Measurements from ENCODE around the gene MYO3B.

Gene MYO3B

GRCh38 chr2:170368370-170368769 lies 190.4 kb downstream of the MYO3B start:
- POLR2A ChIA-PET: no interaction called here
- H3K4me3 ChIP-seq (ENCODE audit: low read depth, low read length): no peak overlapping the region
- CTCF ChIA-PET: interaction anchor here (1.1 to 4.9 kb wide), 3 partner anchors 10 to 446 kb away, joined by 3 to 49 read pairs (median 9); partner anchors contain the start of gene GAD1

GRCh38 chr2:170369228-170369627 lies 191.3 kb downstream of the MYO3B start:
- DNase-seq (ENCODE audit: low read depth, low spot score): no peak
- POLR2A ChIA-PET: no interaction called here
- CTCF ChIA-PET: interaction anchor here (1.1 to 4.9 kb wide), 8 partner anchors 8 to 504 kb away, joined by 3 to 49 read pairs (median 8); partner anchors contain the start of gene GAD1
- no peak overlapping the region for H3K4me3 ChIP-seq (ENCODE audit: low read depth, low read length)
- no peak for TF ChIP-seq CTCF (IDR thresholded peaks at IDR 0.05; ENCODE audit: insufficient read depth, low read length, missing control alignments)

More at GRCh38 chr2:170368370-170368769, 190.4 kb downstream of the MYO3B start:
- TF ChIP-seq CTCF (IDR thresholded peaks at IDR 0.05; ENCODE audit: insufficient read depth, low read length, missing control alignments): no peak
- DNase-seq (ENCODE audit: low read depth, low spot score): no peak

- POLR2A ChIA-PET: no interaction called here
- H3K4me3 ChIP-seq (ENCODE audit: low read depth, low read length): no peak overlapping the region
- TF ChIP-seq CTCF (IDR thresholded peaks at IDR 0.05; ENCODE audit: insufficient read depth, low read length, missing control alignments): no peak
- DNase-seq (ENCODE audit: low read depth, low spot score): no peak
- CTCF ChIA-PET: interaction anchor here (0.7 to 4.9 kb wide), 13 partner anchors 8 to 505 kb away, joined by 3 to 49 read pairs (median 5); partner anchors contain the start of gene GAD1
These were observed 191.9 kb downstream of the MYO3B start for GRCh38 chr2:170369894-170370293.

- no peak for TF ChIP-seq CTCF (IDR thresholded peaks at IDR 0.05; ENCODE audit: insufficient read depth, low read length, missing control alignments)
- CTCF ChIA-PET: interaction anchor here (0.9 to 4.9 kb wide), 6 partner anchors 9 to 480 kb away, joined by 3 to 49 read pairs (median 8); partner anchors contain the start of gene GAD1
These were observed 193.5 kb downstream of the MYO3B start for GRCh38 chr2:170371231-170371998.

GRCh38 chr2:170375192-170375591 lies 197.2 kb downstream of the MYO3B start:
- no peak for DNase-seq (ENCODE audit: low read depth, low spot score)
- CTCF ChIA-PET: interaction anchor here (1.0 to 1.2 kb wide), 2 partner anchors 439 to 441 kb away, joined by 3 to 4 read pairs; no protein-coding TSS in a partner anchor
- POLR2A ChIA-PET: no interaction called here
- H3K4me3 ChIP-seq (ENCODE audit: low read depth, low read length): no peak overlapping the region
- TF ChIP-seq CTCF (IDR thresholded peaks at IDR 0.05; ENCODE audit: insufficient read depth, low read length, missing control alignments): no peak

More at GRCh38 chr2:170371231-170371998, 193.5 kb downstream of the MYO3B start:
- no peak overlapping the region for H3K4me3 ChIP-seq (ENCODE audit: low read depth, low read length)
- POLR2A ChIA-PET: no interaction called here
- no peak for DNase-seq (ENCODE audit: low read depth, low spot score)

- no peak for DNase-seq (ENCODE audit: low read depth, low spot score)
- ChIA-PET POLR2A (no interaction called here), CTCF (interaction anchor here (0.8 to 5.0 kb wide), 8 partner anchors 8 to 437 kb away, joined by 3 to 61 read pairs (median 6); partner anchors contain the start of gene GAD1)
These were observed 199.7 kb downstream of the MYO3B start for GRCh38 chr2:170377500-170378207.

More at GRCh38 chr2:170377500-170378207, 199.7 kb downstream of the MYO3B start:
- no peak overlapping the region for H3K4me3 ChIP-seq (ENCODE audit: low read depth, low read length)
- no peak for TF ChIP-seq CTCF (IDR thresholded peaks at IDR 0.05; ENCODE audit: insufficient read depth, low read length, missing control alignments)

Data from AG04449 (cell line).